ENCODE measurements around the gene MCM8.

Gene MCM8

GRCh38 chr20:5969940-5970339 is 19.5 kb downstream of the MCM8 start:
- no peak overlapping the region for H3K9ac ChIP-seq (ENCODE audit: low read depth, low read length)
- no peaks in the 10 kb centered on the region for H3K4me1 ChIP-seq (ENCODE audit: insufficient read depth, low read length)
- ATAC-seq (ENCODE audit: insufficient read depth, low read depth) = no peak
- DNase-seq = no peak
- H3K27me3 ChIP-seq (ENCODE audit: insufficient read depth, low read length, poor library complexity) = no peaks in the 10 kb centered on the region
- H3K4me3 ChIP-seq (ENCODE audit: low read depth in 1 of 2, low read length in 2 of 2) = no peak overlapping the region
- H4K20me1 ChIP-seq (ENCODE audit: insufficient read depth, low read length) = no peaks in the 10 kb centered on the region; the same call in 1 of the 2 replicates
- H2AFZ ChIP-seq (ENCODE audit: low read depth, low read length) = no peak overlapping the region
- peaks cover 3% of the 10 kb centered on the region; the same call in 1 of the 2 replicates for H3K79me2 ChIP-seq (ENCODE audit: insufficient read depth, low read length)
- TF ChIP-seq, protein P1, sequence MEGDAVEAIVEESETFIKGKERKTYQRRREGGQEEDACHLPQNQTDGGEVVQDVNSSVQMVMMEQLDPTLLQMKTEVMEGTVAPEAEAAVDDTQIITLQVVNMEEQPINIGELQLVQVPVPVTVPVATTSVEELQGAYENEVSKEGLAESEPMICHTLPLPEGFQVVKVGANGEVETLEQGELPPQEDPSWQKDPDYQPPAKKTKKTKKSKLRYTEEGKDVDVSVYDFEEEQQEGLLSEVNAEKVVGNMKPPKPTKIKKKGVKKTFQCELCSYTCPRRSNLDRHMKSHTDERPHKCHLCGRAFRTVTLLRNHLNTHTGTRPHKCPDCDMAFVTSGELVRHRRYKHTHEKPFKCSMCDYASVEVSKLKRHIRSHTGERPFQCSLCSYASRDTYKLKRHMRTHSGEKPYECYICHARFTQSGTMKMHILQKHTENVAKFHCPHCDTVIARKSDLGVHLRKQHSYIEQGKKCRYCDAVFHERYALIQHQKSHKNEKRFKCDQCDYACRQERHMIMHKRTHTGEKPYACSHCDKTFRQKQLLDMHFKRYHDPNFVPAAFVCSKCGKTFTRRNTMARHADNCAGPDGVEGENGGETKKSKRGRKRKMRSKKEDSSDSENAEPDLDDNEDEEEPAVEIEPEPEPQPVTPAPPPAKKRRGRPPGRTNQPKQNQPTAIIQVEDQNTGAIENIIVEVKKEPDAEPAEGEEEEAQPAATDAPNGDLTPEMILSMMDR (IDR thresholded peaks at IDR 0.05; ENCODE audit: borderline replicate concordance, extremely low read depth, low read length, poor library complexity, severe bottlenecking) = no peak
- no peak for TF ChIP-seq EZH2 (IDR thresholded peaks at IDR 0.05; ENCODE audit: borderline replicate concordance, low read depth, low read length, severe bottlenecking)
- no peaks in the 10 kb centered on the region for H3K9me3 ChIP-seq (ENCODE audit: insufficient read depth, low read length, severe bottlenecking)
- no peak overlapping the region for H3K4me2 ChIP-seq (ENCODE audit: insufficient read depth, low read length)
- no peak overlapping the region for H3K27ac ChIP-seq (ENCODE audit: low read length)
- H3K36me3 ChIP-seq (ENCODE audit: insufficient read depth, low read length) = peaks cover 98% of the 10 kb centered on the region

DNA sequence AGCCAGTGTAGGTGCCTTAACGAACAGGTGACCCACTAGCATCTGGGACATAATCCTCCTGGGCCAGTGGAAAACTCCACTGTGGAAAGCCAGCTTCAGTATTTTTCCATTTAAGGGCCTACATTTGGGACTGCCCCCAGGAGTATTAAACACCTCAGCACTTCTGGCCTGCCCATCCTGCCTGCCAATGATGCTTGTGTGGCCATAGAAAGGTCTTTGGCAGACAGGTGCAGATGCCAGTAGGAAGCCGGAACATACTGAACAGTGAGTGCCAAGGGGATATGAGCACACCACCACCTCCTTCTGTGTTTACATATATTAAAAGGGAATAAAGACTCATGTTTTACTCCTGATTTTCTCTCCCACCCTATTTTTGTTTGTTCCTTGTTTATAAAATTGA is 19.9 kb downstream of the MCM8 start:
- Histone ChIP-seq H2AFZ (ENCODE audit: low read depth, low read length) (no peak overlapping the region), H3K27me3 (ENCODE audit: insufficient read depth, low read length, poor library complexity) (no peaks in the 10 kb centered on the region), H3K4me1 (ENCODE audit: insufficient read depth, low read length) (no peaks in the 10 kb centered on the region), H3K79me2 (ENCODE audit: insufficient read depth, low read length) (peaks cover 3% of the 10 kb centered on the region; the same call in 1 of the 2 replicates), H3K9me3 (ENCODE audit: insufficient read depth, low read length, severe bottlenecking) (no peaks in the 10 kb centered on the region), H3K4me3 (ENCODE audit: low read depth in 1 of 2, low read length in 2 of 2) (no peak overlapping the region), H3K36me3 (ENCODE audit: insufficient read depth, low read length) (peaks cover 98% of the 10 kb centered on the region), H3K9ac (ENCODE audit: low read depth, low read length) (no peak overlapping the region), H3K27ac (ENCODE audit: low read length) (no peak overlapping the region), H4K20me1 (ENCODE audit: insufficient read depth, low read length) (no peaks in the 10 kb centered on the region; the same call in 1 of the 2 replicates), H3K4me2 (ENCODE audit: insufficient read depth, low read length) (no peak overlapping the region)
- no peak for ATAC-seq (ENCODE audit: insufficient read depth, low read depth)
- DNase-seq = no peak
- no peak for TF ChIP-seq EZH2 (IDR thresholded peaks at IDR 0.05; ENCODE audit: borderline replicate concordance, low read depth, low read length, severe bottlenecking)
- TF ChIP-seq, protein P1 (IDR thresholded peaks at IDR 0.05; ENCODE audit: borderline replicate concordance, extremely low read depth, low read length, poor library complexity, severe bottlenecking) = no peak

DNA sequence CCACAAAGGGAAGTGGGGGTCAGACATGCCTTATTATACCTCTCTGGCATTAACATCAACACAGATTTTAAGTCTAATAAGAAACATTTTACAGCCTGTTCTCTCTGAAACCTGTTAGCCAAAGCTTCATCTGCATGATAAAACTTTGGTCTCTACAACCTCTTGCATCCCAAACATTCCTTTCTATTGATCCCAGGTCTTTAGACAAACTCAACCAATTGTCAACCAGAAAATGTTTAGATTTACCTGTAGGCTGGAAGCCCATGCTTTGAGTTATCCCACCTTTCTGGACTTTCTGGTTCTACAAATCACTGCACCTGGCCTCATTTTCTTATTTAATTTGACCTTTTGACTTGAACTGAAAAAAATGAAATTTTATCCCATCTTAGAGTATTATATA is 20.8 kb downstream of the MCM8 start:
- Histone ChIP-seq H3K4me2 (ENCODE audit: insufficient read depth, low read length) (no peak overlapping the region), H3K36me3 (ENCODE audit: insufficient read depth, low read length) (peaks cover 95% of the 10 kb centered on the region), H3K4me1 (ENCODE audit: insufficient read depth, low read length) (no peaks in the 10 kb centered on the region), H3K79me2 (ENCODE audit: insufficient read depth, low read length) (peaks cover 3% of the 10 kb centered on the region; the same call in 1 of the 2 replicates), H3K9ac (ENCODE audit: low read depth, low read length) (no peak overlapping the region), H3K27me3 (ENCODE audit: insufficient read depth, low read length, poor library complexity) (no peaks in the 10 kb centered on the region), H3K9me3 (ENCODE audit: insufficient read depth, low read length, severe bottlenecking) (no peaks in the 10 kb centered on the region), H4K20me1 (ENCODE audit: insufficient read depth, low read length) (no peaks in the 10 kb centered on the region; the same call in 1 of the 2 replicates), H3K4me3 (ENCODE audit: low read depth in 1 of 2, low read length in 2 of 2) (no peak overlapping the region), H3K27ac (ENCODE audit: low read length) (no peak overlapping the region), H2AFZ (ENCODE audit: low read depth, low read length) (no peak overlapping the region)
- DNase-seq (no peak), ATAC-seq (ENCODE audit: insufficient read depth, low read depth) (no peak)
- TF ChIP-seq EZH2 (IDR thresholded peaks at IDR 0.05; ENCODE audit: borderline replicate concordance, low read depth, low read length, severe bottlenecking) = no peak
- TF ChIP-seq, protein P1 (IDR thresholded peaks at IDR 0.05; ENCODE audit: borderline replicate concordance, extremely low read depth, low read length, poor library complexity, severe bottlenecking) = no peak

DNA sequence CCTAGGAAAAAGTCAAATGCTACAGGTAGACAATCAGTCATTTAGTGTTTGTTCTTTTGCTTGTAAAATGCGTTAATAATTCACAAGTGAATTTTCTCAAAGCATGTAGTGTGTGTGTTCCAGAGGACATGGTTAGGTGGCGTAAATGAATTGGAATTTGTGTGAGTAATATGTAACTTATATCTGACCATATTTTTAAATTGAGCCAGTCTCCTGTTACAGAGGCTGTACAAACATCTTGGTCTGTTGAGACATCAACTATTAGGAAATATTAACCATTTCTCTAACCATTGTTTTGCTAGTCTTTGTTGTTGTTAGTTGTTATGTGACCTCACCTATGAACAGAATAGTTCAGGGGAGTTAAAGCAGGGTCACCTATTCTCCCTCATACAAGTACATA is 22.7 kb downstream of the MCM8 start:
- no peaks in the 10 kb centered on the region for H3K4me1 ChIP-seq (ENCODE audit: insufficient read depth, low read length)
- no peak for ATAC-seq (ENCODE audit: insufficient read depth, low read depth)
- H3K79me2 ChIP-seq (ENCODE audit: insufficient read depth, low read length) = no peaks in the 10 kb centered on the region
- no peak for TF ChIP-seq EZH2 (IDR thresholded peaks at IDR 0.05; ENCODE audit: borderline replicate concordance, low read depth, low read length, severe bottlenecking)
- TF ChIP-seq, protein P1 (IDR thresholded peaks at IDR 0.05; ENCODE audit: borderline replicate concordance, extremely low read depth, low read length, poor library complexity, severe bottlenecking) = no peak
- no peak for DNase-seq
- no peak overlapping the region for H2AFZ ChIP-seq (ENCODE audit: low read depth, low read length)
- no peak overlapping the region for H3K27ac ChIP-seq (ENCODE audit: low read length)
- peaks cover 95% of the 10 kb centered on the region for H3K36me3 ChIP-seq (ENCODE audit: insufficient read depth, low read length)
- no peaks in the 10 kb centered on the region for H3K9me3 ChIP-seq (ENCODE audit: insufficient read depth, low read length, severe bottlenecking)
- no peaks in the 10 kb centered on the region for H3K27me3 ChIP-seq (ENCODE audit: insufficient read depth, low read length, poor library complexity)
- no peaks in the 10 kb centered on the region; the same call in 1 of the 2 replicates for H4K20me1 ChIP-seq (ENCODE audit: insufficient read depth, low read length)
- H3K4me3 ChIP-seq (ENCODE audit: low read depth in 1 of 2, low read length in 2 of 2) = no peak overlapping the region
- no peak overlapping the region for H3K4me2 ChIP-seq (ENCODE audit: insufficient read depth, low read length)
- no peak overlapping the region for H3K9ac ChIP-seq (ENCODE audit: low read depth, low read length)
